ENCODE measurements around the gene C2CD2L. TPM values are rescaled to one million over a fixed set of nuclear protein-coding genes. Genes with fewer than 3 reads are reported as not detected.
"Not testable (repeated sequence)": the region's sequence is repeated elsewhere in the genome, so short reads cannot be mapped to it uniquely, and the experiment has no call there.

The C2CD2L gene
- total and polyA plus RNA-seq, 4 donors: 6.6 to 10.3 (median 9.8) TPM

- Histone ChIP-seq H3K36me3 (ENCODE audit: control insufficient read depth in 1 of 2, insufficient read depth in 2 of 2, low read length in 1 of 2) (no peaks in the 10 kb centered on the region), H3K4me3 (ENCODE audit: low read length in 2 of 2) (no peak overlapping the region), H3K9me3 (ENCODE audit: control insufficient read depth, low read length) (no peaks in the 10 kb centered on the region), H3K27ac (ENCODE audit: low read depth in 1 of 2, low read length in 2 of 2) (no peak overlapping the region), H3K27me3 (ENCODE audit: control insufficient read depth in 1 of 2, insufficient read depth in 2 of 2, low read length in 1 of 2) (no peaks in the 10 kb centered on the region), H3K4me1 (ENCODE audit: control insufficient read depth in 1 of 2, insufficient read depth in 2 of 2, low read length in 2 of 2) (no peaks in the 10 kb centered on the region)
- no peak for DNase-seq
- no peak for ATAC-seq (ENCODE audit: low FRiP score)
- intact Hi-C loops (cut with DNase I): no loop called here
- WGBS, 2 donors: 57 to 58% methylated on average over 3 of the region's 3 CpGs
Observed at GRCh38 chr11:119157063-119157462, 49.9 kb downstream of the C2CD2L start.

DNA sequence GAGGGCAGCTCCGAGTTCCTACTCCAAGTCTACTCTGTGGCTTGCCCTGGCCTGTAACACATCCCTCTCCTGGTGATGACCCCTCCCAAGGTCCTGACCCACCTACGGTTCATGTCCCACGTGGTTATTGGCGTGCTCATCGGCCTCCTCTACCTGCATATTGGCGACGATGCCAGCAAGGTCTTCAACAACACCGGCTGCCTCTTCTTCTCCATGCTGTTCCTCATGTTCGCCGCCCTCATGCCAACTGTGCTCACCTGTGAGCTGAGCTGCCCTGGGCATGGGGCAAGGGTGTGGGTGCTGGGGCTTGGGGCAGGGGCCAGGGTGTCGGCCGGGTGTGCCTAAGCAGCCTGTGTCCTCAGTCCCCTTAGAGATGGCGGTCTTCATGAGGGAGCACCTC lies 51.3 kb downstream of the C2CD2L start:
- DNase-seq (no peak), ATAC-seq (ENCODE audit: low FRiP score) (no peak)
- Histone ChIP-seq H3K27me3 (ENCODE audit: control insufficient read depth in 1 of 2, insufficient read depth in 2 of 2, low read length in 1 of 2) (no peaks in the 10 kb centered on the region), H3K36me3 (ENCODE audit: control insufficient read depth in 1 of 2, insufficient read depth in 2 of 2, low read length in 1 of 2) (no peaks in the 10 kb centered on the region), H3K9me3 (ENCODE audit: control insufficient read depth, low read length) (no peaks in the 10 kb centered on the region), H3K27ac (ENCODE audit: low read depth in 1 of 2, low read length in 2 of 2) (no peak overlapping the region), H3K4me1 (ENCODE audit: control insufficient read depth in 1 of 2, insufficient read depth in 2 of 2, low read length in 2 of 2) (no peaks in the 10 kb centered on the region), H3K4me3 (ENCODE audit: low read length in 2 of 2) (no peak overlapping the region)
- 93 to 96% methylated on average over 13 of the region's 13 CpGs for WGBS, 2 donors
- intact Hi-C loops (cut with DNase I): no loop called here

GRCh38 chr11:119160151-119160550 lies 53.0 kb downstream of the C2CD2L start:
- intact Hi-C loops (cut with DNase I): no loop called here
- Histone ChIP-seq H3K4me1 (ENCODE audit: control insufficient read depth in 1 of 2, insufficient read depth in 2 of 2, low read length in 2 of 2) (no peaks in the 10 kb centered on the region), H3K36me3 (ENCODE audit: control insufficient read depth in 1 of 2, insufficient read depth in 2 of 2, low read length in 1 of 2) (no peaks in the 10 kb centered on the region), H3K27ac (ENCODE audit: low read depth in 1 of 2, low read length in 2 of 2) (no peak overlapping the region), H3K27me3 (ENCODE audit: control insufficient read depth in 1 of 2, insufficient read depth in 2 of 2, low read length in 1 of 2) (no peaks in the 10 kb centered on the region), H3K4me3 (ENCODE audit: low read length in 2 of 2) (no peak overlapping the region), H3K9me3 (ENCODE audit: control insufficient read depth, low read length) (no peaks in the 10 kb centered on the region)
- 95 to 98% methylated on average over 9 of the region's 9 CpGs for WGBS, 2 donors
- ATAC-seq (ENCODE audit: low FRiP score) (no peak), DNase-seq (no peak)

DNA sequence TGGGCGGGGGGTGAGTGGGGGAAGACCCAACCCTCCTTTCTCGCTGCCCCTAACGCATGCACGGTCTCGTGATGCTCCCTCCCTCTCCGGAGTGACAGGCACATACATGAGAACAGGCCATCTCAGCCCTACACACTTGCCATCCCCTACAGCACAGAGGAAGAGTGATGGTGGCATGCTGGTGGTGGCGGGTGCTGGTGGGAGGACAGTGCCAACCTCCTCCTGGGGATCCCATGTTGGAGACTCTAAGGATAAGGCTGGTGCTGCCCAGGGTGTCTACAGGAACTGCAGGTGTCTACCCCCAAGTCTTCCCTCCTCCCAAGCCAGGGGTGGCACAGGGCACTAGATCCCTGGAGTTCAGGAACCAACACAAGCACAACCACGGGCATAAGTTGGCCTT lies 54.7 kb downstream of the C2CD2L start:
- 76 to 86% methylated on average over 8 of the region's 8 CpGs for WGBS, 2 donors
- Histone ChIP-seq H3K9me3 (ENCODE audit: control insufficient read depth, low read length) (no peaks in the 10 kb centered on the region), H3K4me3 (ENCODE audit: low read length in 2 of 2) (no peak overlapping the region), H3K27me3 (ENCODE audit: control insufficient read depth in 1 of 2, insufficient read depth in 2 of 2, low read length in 1 of 2) (no peaks in the 10 kb centered on the region), H3K27ac (ENCODE audit: low read depth in 1 of 2, low read length in 2 of 2) (no peak overlapping the region), H3K36me3 (ENCODE audit: control insufficient read depth in 1 of 2, insufficient read depth in 2 of 2, low read length in 1 of 2) (no peaks in the 10 kb centered on the region), H3K4me1 (ENCODE audit: control insufficient read depth in 1 of 2, insufficient read depth in 2 of 2, low read length in 2 of 2) (no peaks in the 10 kb centered on the region)
- ATAC-seq (ENCODE audit: low FRiP score) (no peak), DNase-seq (no peak)
- intact Hi-C loops (cut with DNase I): no loop called here

DNA sequence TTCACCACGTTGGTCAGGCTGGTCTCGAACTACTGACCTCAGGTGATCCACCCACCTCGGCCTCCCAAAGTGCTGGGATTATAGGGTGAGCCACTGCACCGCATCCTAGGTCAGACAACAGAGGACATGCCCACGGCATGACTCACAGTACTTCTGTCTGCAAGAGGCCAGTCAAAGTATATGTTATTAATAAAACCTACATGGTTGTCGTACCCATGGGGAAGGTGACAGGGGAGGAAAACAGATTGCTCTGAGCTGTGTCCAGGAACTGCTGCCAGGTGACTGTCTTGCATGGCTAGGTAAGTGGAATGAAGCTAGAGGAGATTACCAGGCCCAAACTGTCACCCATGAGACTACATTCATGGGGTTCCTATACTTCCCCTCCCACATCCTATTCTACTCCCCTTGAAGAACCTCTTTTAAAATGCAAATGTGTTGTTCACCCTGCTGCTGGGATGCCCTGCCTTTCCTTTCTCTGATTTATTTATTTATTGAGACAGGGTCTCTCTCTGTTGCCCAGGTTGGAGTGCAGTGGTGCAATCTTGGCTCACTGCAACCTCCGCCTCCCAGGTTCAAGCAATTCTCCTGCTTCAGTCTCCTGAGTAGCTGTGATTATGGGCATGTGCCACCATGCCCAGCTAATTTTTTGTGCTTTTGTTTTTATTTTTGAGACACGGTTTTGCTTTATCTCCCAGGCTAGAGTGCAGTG lies 59.4 kb downstream of the C2CD2L start:
- no peaks in the 10 kb centered on the region for H3K36me3 ChIP-seq (ENCODE audit: control insufficient read depth in 1 of 2, insufficient read depth in 2 of 2, low read length in 1 of 2)
- no peaks in the 10 kb centered on the region for H3K4me1 ChIP-seq (ENCODE audit: control insufficient read depth in 1 of 2, insufficient read depth in 2 of 2, low read length in 2 of 2)
- DNase-seq: peak in 1 of 2 donors; percentile 29
- 67 to 73% methylated on average over 8 of the region's 8 CpGs for WGBS, 2 donors
- no peaks in the 10 kb centered on the region for H3K27me3 ChIP-seq (ENCODE audit: control insufficient read depth in 1 of 2, insufficient read depth in 2 of 2, low read length in 1 of 2)
- H3K27ac ChIP-seq (ENCODE audit: low read depth in 1 of 2, low read length in 2 of 2): no peak overlapping the region
- no peak overlapping the region for H3K4me3 ChIP-seq (ENCODE audit: low read length in 2 of 2)
- H3K9me3 ChIP-seq (ENCODE audit: control insufficient read depth, low read length): no peaks in the 10 kb centered on the region
- ATAC-seq (ENCODE audit: low FRiP score): no peak
- intact Hi-C loops (cut with DNase I): loop anchor here in 1 of 2 donors (5.0 kb wide), 1 partner anchor 69 kb away; a partner anchor contains a TSS

GRCh38 chr11:119167077-119167458 lies 59.9 kb downstream of the C2CD2L start:
- H3K27me3 ChIP-seq (ENCODE audit: control insufficient read depth in 1 of 2, insufficient read depth in 2 of 2, low read length in 1 of 2); H3K9me3 ChIP-seq (ENCODE audit: control insufficient read depth, low read length); H3K27ac ChIP-seq (ENCODE audit: low read depth in 1 of 2, low read length in 2 of 2); H3K36me3 ChIP-seq (ENCODE audit: control insufficient read depth in 1 of 2, insufficient read depth in 2 of 2, low read length in 1 of 2); H3K4me3 ChIP-seq (ENCODE audit: low read length in 2 of 2); ATAC-seq (ENCODE audit: low FRiP score); H3K4me1 ChIP-seq (ENCODE audit: control insufficient read depth in 1 of 2, insufficient read depth in 2 of 2, low read length in 2 of 2): not testable (repeated sequence)
- 62 to 71% methylated on average over 10 of the region's 10 CpGs for WGBS, 2 donors
- DNase-seq: peak in 1 of 2 donors; percentile 25
- intact Hi-C loops (cut with DNase I): loop anchor here in 1 of 2 donors (5.0 kb wide), 1 partner anchor 70 kb away; a partner anchor contains a TSS

DNA sequence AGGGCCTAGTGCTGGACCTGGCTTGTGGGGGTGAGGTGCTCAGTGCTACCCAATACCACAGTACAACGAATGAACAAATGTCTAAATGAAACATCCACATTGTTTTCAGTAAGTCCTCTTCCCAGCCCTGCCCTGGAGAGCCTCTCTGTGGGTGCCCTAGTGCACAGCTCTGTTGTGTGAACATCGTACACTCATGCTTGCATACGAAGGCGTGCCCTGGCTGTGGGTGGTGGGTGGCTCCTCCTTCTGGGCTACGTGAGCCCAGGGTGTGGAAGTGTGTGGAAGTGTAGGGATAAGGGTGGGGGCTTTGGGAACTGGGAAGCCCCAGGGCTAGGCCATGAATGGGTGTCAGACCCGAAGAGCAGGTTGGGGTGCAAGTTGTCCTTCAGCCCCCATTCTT lies 60.8 kb downstream of the C2CD2L start:
- no peaks in the 10 kb centered on the region for H3K4me1 ChIP-seq (ENCODE audit: control insufficient read depth in 1 of 2, insufficient read depth in 2 of 2, low read length in 2 of 2)
- 41 to 42% methylated on average over 6 of the region's 6 CpGs for WGBS, 2 donors
- no peak overlapping the region for H3K4me3 ChIP-seq (ENCODE audit: low read length in 2 of 2)
- no peaks in the 10 kb centered on the region for H3K9me3 ChIP-seq (ENCODE audit: control insufficient read depth, low read length)
- H3K27ac ChIP-seq (ENCODE audit: low read depth in 1 of 2, low read length in 2 of 2): no peak overlapping the region
- H3K27me3 ChIP-seq (ENCODE audit: control insufficient read depth in 1 of 2, insufficient read depth in 2 of 2, low read length in 1 of 2): no peaks in the 10 kb centered on the region
- DNase-seq (no peak), ATAC-seq (ENCODE audit: low FRiP score) (no peak)
- intact Hi-C loops (cut with DNase I): loop anchor here in 1 of 2 donors (5.0 kb wide), 1 partner anchor 71 kb away; a partner anchor contains a TSS
- no peaks in the 10 kb centered on the region for H3K36me3 ChIP-seq (ENCODE audit: control insufficient read depth in 1 of 2, insufficient read depth in 2 of 2, low read length in 1 of 2)

Other genes starting within 250 kb of the C2CD2L start
- gene CXCR5, start 223.5 kb upstream of the C2CD2L start, total RNA-seq: under 1 TPM; 0.06 to 0.27 TPM
- gene CXCR5, start 223.5 kb upstream of the C2CD2L start, polyA plus RNA-seq: under 1 TPM; 0.13 to 0.69 TPM
- gene BCL9L, start 181.4 kb upstream of the C2CD2L start, total RNA-seq: 10 to 100 TPM; 73.5 to 92.9 TPM
- 10 to 100 TPM; 12.5 to 21.1 TPM for gene BCL9L, start 181.4 kb upstream of the C2CD2L start, polyA plus RNA-seq
- not detected for gene UPK2, start 151.0 kb upstream of the C2CD2L start, total RNA-seq
- gene UPK2, start 151.0 kb upstream of the C2CD2L start, polyA plus RNA-seq: not detected
- gene FOXR1, start 135.6 kb upstream of the C2CD2L start, total RNA-seq: not detected
- not detected for gene FOXR1, start 135.6 kb upstream of the C2CD2L start, polyA plus RNA-seq
- 10 to 100 TPM; 56.4 to 61.8 TPM for gene CENATAC, start 109.2 kb upstream of the C2CD2L start, total RNA-seq
- gene CENATAC, start 109.2 kb upstream of the C2CD2L start, polyA plus RNA-seq: 100 to 1,000 TPM in 1 of 2 donors, 10 to 100 TPM in 1; 10.3 to 138 TPM
- gene RPS25, start 89.0 kb upstream of the C2CD2L start, total RNA-seq: 100 to 1,000 TPM; 804 to 820 TPM
- 1,000 to 10,000 TPM; 2,334 to 4,827 TPM for gene RPS25, start 89.0 kb upstream of the C2CD2L start, polyA plus RNA-seq
- gene TRAPPC4, start 88.6 kb upstream of the C2CD2L start, total RNA-seq: 10 to 100 TPM; 49.6 to 54.3 TPM
- gene TRAPPC4, start 88.6 kb upstream of the C2CD2L start, polyA plus RNA-seq: 10 to 100 TPM; 33.8 to 53.6 TPM
- gene SLC37A4, start 76.5 kb upstream of the C2CD2L start, total RNA-seq: 10 to 100 TPM in 1 of 2 donors, 1 to 10 TPM in 1; 7.8 to 12.9 TPM
- 1 to 10 TPM; 8.5 to 8.9 TPM for gene SLC37A4, start 76.5 kb upstream of the C2CD2L start, polyA plus RNA-seq
- gene HYOU1, start 50.1 kb upstream of the C2CD2L start, total RNA-seq: 100 to 1,000 TPM; 101 to 145 TPM
- 10 to 100 TPM; 35.7 to 35.9 TPM for gene HYOU1, start 50.1 kb upstream of the C2CD2L start, polyA plus RNA-seq
- 10 to 100 TPM; 24.9 to 28.0 TPM for gene VPS11, start 39.5 kb upstream of the C2CD2L start, total RNA-seq
- gene VPS11, start 39.5 kb upstream of the C2CD2L start, polyA plus RNA-seq: 10 to 100 TPM; 21.8 to 60.5 TPM
- 1 to 10 TPM; 6.9 to 8.1 TPM for gene HMBS, start 22.5 kb upstream of the C2CD2L start, total RNA-seq
- gene HMBS, start 22.5 kb upstream of the C2CD2L start, polyA plus RNA-seq: 1 to 10 TPM; 4.4 to 9.2 TPM
- 10 to 100 TPM; 23.6 to 41.8 TPM for gene DPAGT1, start 5.5 kb upstream of the C2CD2L start, total RNA-seq
- gene DPAGT1, start 5.5 kb upstream of the C2CD2L start, polyA plus RNA-seq: 10 to 100 TPM in 1 of 2 donors, 1 to 10 TPM in 1; 7.3 to 20.2 TPM
- gene HINFP, start 14.2 kb downstream of the C2CD2L start, total RNA-seq: 10 to 100 TPM; 14.3 to 32.4 TPM
- gene HINFP, start 14.2 kb downstream of the C2CD2L start, polyA plus RNA-seq: 10 to 100 TPM; 12.1 to 23.1 TPM
- under 1 TPM; 0.45 to 0.75 TPM for gene ABCG4, start 41.7 kb downstream of the C2CD2L start, total RNA-seq
- under 1 TPM in 1 of 2 donors, not detected in 1; 0.75 TPM for gene ABCG4, start 41.7 kb downstream of the C2CD2L start, polyA plus RNA-seq
- gene NLRX1, start 61.4 kb downstream of the C2CD2L start, total RNA-seq: 10 to 100 TPM; 12.1 to 17.3 TPM
- gene NLRX1, start 61.4 kb downstream of the C2CD2L start, polyA plus RNA-seq: 1 to 10 TPM; 5.9 to 9.8 TPM
- under 1 TPM in 1 of 2 donors, not detected in 1; 0.26 TPM for gene NHERF4, start 78.1 kb downstream of the C2CD2L start, total RNA-seq
- 10 to 100 TPM in 1 of 2 donors, under 1 TPM in 1; 0.10 to 13.6 TPM for gene NHERF4, start 78.1 kb downstream of the C2CD2L start, polyA plus RNA-seq
- 10 to 100 TPM; 33.0 to 37.4 TPM for gene CBL, start 99.0 kb downstream of the C2CD2L start, total RNA-seq
- 1 to 10 TPM; 3.8 to 5.5 TPM for gene CBL, start 99.0 kb downstream of the C2CD2L start, polyA plus RNA-seq
- 1,000 to 10,000 TPM in 1 of 2 donors, 100 to 1,000 TPM in 1; 525 to 1,386 TPM for gene MCAM, start 209.8 kb downstream of the C2CD2L start, total RNA-seq
- 100 to 1,000 TPM; 274 to 486 TPM for gene MCAM, start 209.8 kb downstream of the C2CD2L start, polyA plus RNA-seq
- gene RNF26, start 227.2 kb downstream of the C2CD2L start, total RNA-seq: 10 to 100 TPM; 16.8 to 17.5 TPM
- gene RNF26, start 227.2 kb downstream of the C2CD2L start, polyA plus RNA-seq: 10 to 100 TPM in 1 of 2 donors, 1 to 10 TPM in 1; 9.4 to 16.5 TPM
- 10 to 100 TPM; 42.4 to 88.2 TPM for gene C1QTNF5, start 233.5 kb downstream of the C2CD2L start, total RNA-seq
- 10 to 100 TPM; 19.1 to 22.3 TPM for gene C1QTNF5, start 233.5 kb downstream of the C2CD2L start, polyA plus RNA-seq
- gene MFRP, start 239.4 kb downstream of the C2CD2L start, total RNA-seq: not detected
- gene MFRP, start 239.4 kb downstream of the C2CD2L start, polyA plus RNA-seq: not detected